ENCODE data around the gene ITPRIPL2. TPM values are rescaled to one million over a fixed set of nuclear protein-coding genes. Genes with fewer than 3 reads are reported as not detected.

Gene ITPRIPL2
- polyA plus RNA-seq, 1 donor (not counting 4 experiments of a cell fraction or from before 2014, with no cell fraction given): 5.9 TPM

- no peaks in the 10 kb centered on the region for H4K20me1 ChIP-seq (ENCODE audit: control insufficient read depth, extremely low read depth, insufficient read depth, low read length)
- H3K79me2 ChIP-seq (ENCODE audit: control insufficient read depth, insufficient read depth, low read length): no peaks in the 10 kb centered on the region
- DNase-seq (ENCODE audit: low read depth, low spot score) (no peak), FAIRE-seq (no peak)
- no peaks in the 10 kb centered on the region for H3K36me3 ChIP-seq (ENCODE audit: control insufficient read depth in 2 of 2, extremely low read depth in 1 of 2, insufficient read depth in 2 of 2, low read length in 2 of 2)
- no peaks in the 10 kb centered on the region for H3K27me3 ChIP-seq (ENCODE audit: control insufficient read depth, extremely low read depth, insufficient read depth, low read length)
- no peaks in the 10 kb centered on the region for H3K9me1 ChIP-seq (ENCODE audit: control insufficient read depth, extremely low read depth, insufficient read depth, low read length)
- no peak overlapping the region for H3K9ac ChIP-seq (ENCODE audit: control insufficient read depth, extremely low read depth, insufficient read depth, low read length)
- H2AFZ ChIP-seq (ENCODE audit: control insufficient read depth, low read length): no peak overlapping the region
- dilution Hi-C loops (cut with MboI; ENCODE audit: extremely low pct_ligation_motif_present, low sequenced_read_pairs): no loop called here
- no peaks in the 10 kb centered on the region for H3K9me3 ChIP-seq (ENCODE audit: control insufficient read depth, low read depth, low read length)
- H3K4me2 ChIP-seq (ENCODE audit: control insufficient read depth, extremely low read depth, insufficient read depth, low read depth, low read length): no peak overlapping the region
- TF ChIP-seq CTCF (optimal IDR thresholded peaks at IDR 0.05 in 1 of 3, IDR thresholded peaks at IDR 0.05 in 1 of 3, conservative IDR thresholded peaks at IDR 0.05 in 1 of 3; ENCODE audit: extremely low read depth in 1 of 3, insufficient read depth in 2 of 3, low read length in 3 of 3): no peak
- no peak for TF ChIP-seq EZH2 (IDR thresholded peaks at IDR 0.05; ENCODE audit: low read length)
- H3K4me1 ChIP-seq (ENCODE audit: control insufficient read depth, extremely low read depth, insufficient read depth, low read length): peaks cover 10% of the 10 kb centered on the region
- H3K27ac ChIP-seq (ENCODE audit: control insufficient read depth, insufficient read depth, low read length): no peak overlapping the region
- no peak overlapping the region for H3K4me3 ChIP-seq (ENCODE audit: control insufficient read depth in 2 of 3, extremely low read depth in 1 of 3, insufficient read depth in 2 of 3, low read depth in 1 of 3, low read length in 3 of 3)
Measured at GRCh38 chr16:19089410-19089955, 24.3 kb upstream of the ITPRIPL2 start.

DNA sequence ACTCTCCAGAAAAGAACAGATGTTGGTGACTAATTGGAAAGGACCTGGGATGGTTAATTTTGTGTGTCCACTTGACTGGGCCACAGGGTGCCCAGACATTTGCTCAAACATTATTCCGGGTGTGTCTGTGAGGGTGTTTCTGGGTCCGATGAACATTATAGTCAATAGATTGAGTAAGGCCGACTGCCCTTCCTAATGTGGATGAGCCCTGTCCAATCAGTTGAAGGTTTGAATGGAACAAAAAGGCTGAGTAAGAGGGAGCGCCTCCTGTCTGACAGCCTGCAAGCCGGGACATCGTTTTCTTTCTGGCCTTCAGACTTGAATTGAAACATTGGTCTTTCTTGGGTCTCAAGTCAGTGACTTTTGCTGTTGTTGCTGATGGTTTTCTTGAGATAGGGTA, 22.8 kb upstream of the ITPRIPL2 start:
- no peak for DNase-seq (ENCODE audit: low read depth, low spot score)
- Histone ChIP-seq H4K20me1 (ENCODE audit: control insufficient read depth, extremely low read depth, insufficient read depth, low read length) (no peaks in the 10 kb centered on the region), H3K9me1 (ENCODE audit: control insufficient read depth, extremely low read depth, insufficient read depth, low read length) (no peaks in the 10 kb centered on the region), H3K27me3 (ENCODE audit: control insufficient read depth, extremely low read depth, insufficient read depth, low read length) (no peaks in the 10 kb centered on the region), H3K79me2 (ENCODE audit: control insufficient read depth, insufficient read depth, low read length) (no peaks in the 10 kb centered on the region), H3K4me3 (ENCODE audit: control insufficient read depth in 2 of 3, extremely low read depth in 1 of 3, insufficient read depth in 2 of 3, low read depth in 1 of 3, low read length in 3 of 3) (no peak overlapping the region), H3K36me3 (ENCODE audit: control insufficient read depth in 2 of 2, extremely low read depth in 1 of 2, insufficient read depth in 2 of 2, low read length in 2 of 2) (no peaks in the 10 kb centered on the region), H3K4me2 (ENCODE audit: control insufficient read depth, extremely low read depth, insufficient read depth, low read depth, low read length) (no peak overlapping the region), H3K9me3 (ENCODE audit: control insufficient read depth, low read depth, low read length) (no peaks in the 10 kb centered on the region), H3K4me1 (ENCODE audit: control insufficient read depth, extremely low read depth, insufficient read depth, low read length) (peaks cover 13% of the 10 kb centered on the region), H3K27ac (ENCODE audit: control insufficient read depth, insufficient read depth, low read length) (no peak overlapping the region), H3K9ac (ENCODE audit: control insufficient read depth, extremely low read depth, insufficient read depth, low read length) (no peak overlapping the region), H2AFZ (ENCODE audit: control insufficient read depth, low read length) (no peak overlapping the region)
- TF ChIP-seq EZH2 (IDR thresholded peaks at IDR 0.05; ENCODE audit: low read length) (no peak), CTCF (optimal IDR thresholded peaks at IDR 0.05 in 1 of 3, IDR thresholded peaks at IDR 0.05 in 1 of 3, conservative IDR thresholded peaks at IDR 0.05 in 1 of 3; ENCODE audit: extremely low read depth in 1 of 3, insufficient read depth in 2 of 3, low read length in 3 of 3) (no peak)
- FAIRE-seq: no peak
- dilution Hi-C loops (cut with MboI; ENCODE audit: extremely low pct_ligation_motif_present, low sequenced_read_pairs): no loop called here
